ENCODE results near the gene HOXD9. TPM values are rescaled to one million over a fixed set of nuclear protein-coding genes. Genes with fewer than 3 reads are reported as not detected.

The HOXD9 gene
- total and polyA plus RNA-seq, 10 donors, result 1.1 to 4.0 (median 2.6) TPM

- no peak for TF ChIP-seq CTCF (IDR thresholded peaks at IDR 0.05 in 8 of 11, conservative IDR thresholded peaks at IDR 0.05 in 3 of 11)
- TF ChIP-seq POLR2AphosphoS5 (IDR thresholded peaks at IDR 0.05), result no peak
- no peak for TF ChIP-seq POLR2A (IDR thresholded peaks at IDR 0.05)
- Histone ChIP-seq H3K4me1 (peaks cover 10 to 51% (median 42%) of the 10 kb centered on the region in 6 donors), H3K4me3 (no peak overlapping the region), H3K27ac (no peak overlapping the region), H3K36me3 (no peaks in the 10 kb centered on the region), H3K27me3 (replicated peaks in 1 of 7) (peaks cover 29 to 100% (median 100%) of the 10 kb centered on the region in 7 donors), H3K9me3 (no peaks in the 10 kb centered on the region)
- DNase-seq, result no peak
- intact Hi-C loops (cut with DNase I; ENCODE audit: low total_unique reads), result no loop called here
- 7 to 13% (median 10%) methylated on average over 8 of the region's 8 CpGs for WGBS, 5 donors
Observed at GRCh38 chr2:176093898-176094249, 28.6 kb upstream of the HOXD9 start.

- Histone ChIP-seq H3K9me3 (no peaks in the 10 kb centered on the region), H3K4me3 (no peak overlapping the region), H3K36me3 (no peaks in the 10 kb centered on the region), H3K27ac (no peak overlapping the region), H3K4me1 (peaks cover 10 to 55% (median 44%) of the 10 kb centered on the region in 6 donors), H3K27me3 (replicated peaks in 1 of 7) (peaks cover 26 to 100% (median 100%) of the 10 kb centered on the region in 7 donors)
- intact Hi-C loops (cut with DNase I; ENCODE audit: low total_unique reads), result no loop called here
- 8 to 11% (median 8%) methylated on average over 12 of the region's 12 CpGs for WGBS, 5 donors
- DNase-seq, result no peak
- TF ChIP-seq POLR2A (IDR thresholded peaks at IDR 0.05) (no peak), CTCF (IDR thresholded peaks at IDR 0.05 in 8 of 11, conservative IDR thresholded peaks at IDR 0.05 in 3 of 11) (no peak), POLR2AphosphoS5 (IDR thresholded peaks at IDR 0.05) (no peak)
Observed at GRCh38 chr2:176094349-176094748, 28.2 kb upstream of the HOXD9 start.

- TF ChIP-seq CTCF (IDR thresholded peaks at IDR 0.05 in 8 of 11, conservative IDR thresholded peaks at IDR 0.05 in 3 of 11) (no peak), POLR2AphosphoS5 (IDR thresholded peaks at IDR 0.05) (no peak), POLR2A (IDR thresholded peaks at IDR 0.05) (no peak)
- Histone ChIP-seq H3K27ac (no peak overlapping the region), H3K27me3 (replicated peaks in 1 of 7) (peaks cover 31 to 100% (median 100%) of the 10 kb centered on the region in 7 donors), H3K36me3 (no peaks in the 10 kb centered on the region), H3K4me1 (peaks cover 10 to 66% (median 51%) of the 10 kb centered on the region in 6 donors), H3K9me3 (peaks cover 0 to 5% (median 0%) of the 10 kb centered on the region in 8 donors), H3K4me3 (no peak overlapping the region)
- DNase-seq, result no peak
- WGBS, 5 donors, result 12 to 20% (median 17%) methylated on average over 5 of the region's 5 CpGs
- intact Hi-C loops (cut with DNase I; ENCODE audit: low total_unique reads), result loop anchor here (5.0 kb wide), 1 partner anchor 843 kb away; no protein-coding TSS in a partner anchor
Observed at GRCh38 chr2:176095421-176095820, 27.1 kb upstream of the HOXD9 start.

- Histone ChIP-seq H3K9me3 (peaks cover 0 to 5% (median 0%) of the 10 kb centered on the region in 8 donors), H3K36me3 (no peaks in the 10 kb centered on the region), H3K4me3 (peak overlapping the region; percentile 11 to 67 (median 38)), H3K4me1 (peaks cover 10 to 68% (median 52%) of the 10 kb centered on the region in 6 donors), H3K27ac (no peak overlapping the region), H3K27me3 (replicated peaks in 1 of 7) (peaks cover 31 to 100% (median 100%) of the 10 kb centered on the region in 7 donors)
- intact Hi-C loops (cut with DNase I; ENCODE audit: low total_unique reads), result loop anchor here (5.0 kb wide), 1 partner anchor 844 kb away; no protein-coding TSS in a partner anchor
- DNase-seq, result no peak
- TF ChIP-seq POLR2A (IDR thresholded peaks at IDR 0.05), result no peak
- no peak for TF ChIP-seq CTCF (IDR thresholded peaks at IDR 0.05 in 8 of 11, conservative IDR thresholded peaks at IDR 0.05 in 3 of 11)
- peak in 1 of 3 donors; percentile 37 for TF ChIP-seq POLR2AphosphoS5 (IDR thresholded peaks at IDR 0.05)
- 5 to 10% (median 7%) methylated on average over 16 of the region's 16 CpGs for WGBS, 5 donors
Observed at GRCh38 chr2:176096243-176096985, 26.1 kb upstream of the HOXD9 start.

Data from spleen (tissue), 11 donors.